ENCODE data around the gene PCDHB1.
"Not testable (repeated sequence)": the region's sequence is repeated elsewhere in the genome, so short reads cannot be mapped to it uniquely, and the experiment has no call there.

DNA sequence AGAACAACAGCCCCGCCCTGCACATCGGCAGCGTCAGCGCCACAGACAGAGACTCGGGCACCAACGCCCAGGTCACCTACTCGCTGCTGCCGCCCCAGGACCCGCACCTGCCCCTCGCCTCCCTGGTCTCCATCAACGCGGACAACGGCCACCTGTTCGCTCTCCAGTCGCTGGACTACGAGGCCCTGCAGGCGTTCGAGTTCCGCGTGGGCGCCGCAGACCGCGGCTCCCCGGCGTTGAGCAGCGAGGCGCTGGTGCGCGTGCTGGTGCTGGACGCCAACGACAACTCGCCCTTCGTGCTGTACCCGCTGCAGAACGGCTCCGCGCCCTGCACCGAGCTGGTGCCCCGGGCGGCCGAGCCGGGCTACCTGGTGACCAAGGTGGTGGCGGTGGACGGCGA, 45.0 kb downstream of the PCDHB1 start:
- TF ChIP-seq, protein P1, sequence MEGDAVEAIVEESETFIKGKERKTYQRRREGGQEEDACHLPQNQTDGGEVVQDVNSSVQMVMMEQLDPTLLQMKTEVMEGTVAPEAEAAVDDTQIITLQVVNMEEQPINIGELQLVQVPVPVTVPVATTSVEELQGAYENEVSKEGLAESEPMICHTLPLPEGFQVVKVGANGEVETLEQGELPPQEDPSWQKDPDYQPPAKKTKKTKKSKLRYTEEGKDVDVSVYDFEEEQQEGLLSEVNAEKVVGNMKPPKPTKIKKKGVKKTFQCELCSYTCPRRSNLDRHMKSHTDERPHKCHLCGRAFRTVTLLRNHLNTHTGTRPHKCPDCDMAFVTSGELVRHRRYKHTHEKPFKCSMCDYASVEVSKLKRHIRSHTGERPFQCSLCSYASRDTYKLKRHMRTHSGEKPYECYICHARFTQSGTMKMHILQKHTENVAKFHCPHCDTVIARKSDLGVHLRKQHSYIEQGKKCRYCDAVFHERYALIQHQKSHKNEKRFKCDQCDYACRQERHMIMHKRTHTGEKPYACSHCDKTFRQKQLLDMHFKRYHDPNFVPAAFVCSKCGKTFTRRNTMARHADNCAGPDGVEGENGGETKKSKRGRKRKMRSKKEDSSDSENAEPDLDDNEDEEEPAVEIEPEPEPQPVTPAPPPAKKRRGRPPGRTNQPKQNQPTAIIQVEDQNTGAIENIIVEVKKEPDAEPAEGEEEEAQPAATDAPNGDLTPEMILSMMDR (IDR thresholded peaks at IDR 0.05), result not testable (repeated sequence)
- TF ChIP-seq POLR2AphosphoS5 (IDR thresholded peaks at IDR 0.05; ENCODE audit: insufficient read depth in 1 of 2, low read depth in 1 of 2), result not testable (repeated sequence)
